Amniotic stem cell (primary cell): ENCODE measurements around the gene SLC7A10.
"Not testable (repeated sequence)": the region's sequence is repeated elsewhere in the genome, so short reads cannot be mapped to it uniquely, and the experiment has no call there.

Source experiments
- DNase-seq: peaks from one replicate; lab custom pipeline; 2025; lab: John Stamatoyannopoulos, UW

SLC7A10 gene

GRCh38 chr19:33175886-33176669 is 49.6 kb downstream of the SLC7A10 start:
- DNase-seq, result no peak

GRCh38 chr19:33175156-33175782 is 50.4 kb downstream of the SLC7A10 start:
- no peak for DNase-seq

DNA sequence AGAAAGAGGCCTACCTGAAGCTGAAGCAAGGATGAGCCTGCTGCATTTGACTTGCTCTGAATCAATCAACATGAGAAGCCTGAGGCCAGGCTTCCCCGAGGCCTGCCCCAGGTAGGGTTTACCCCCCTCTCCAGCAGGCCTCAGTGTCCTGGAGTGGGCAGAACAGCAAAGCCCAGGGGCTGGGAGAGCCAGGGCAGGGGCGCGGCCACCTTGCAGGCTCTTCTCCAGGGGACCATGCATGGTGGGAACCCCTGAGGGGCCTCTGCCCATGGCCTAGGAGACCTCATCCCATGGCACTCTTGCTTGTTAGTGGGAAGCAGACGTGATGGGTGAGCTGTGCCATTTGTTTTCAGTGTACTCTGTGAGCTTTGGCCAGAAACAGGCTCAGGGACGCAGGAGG is 51.5 kb downstream of the SLC7A10 start:
- no peak for DNase-seq

- DNase-seq, result peak; percentile 8
These were observed 53.7 kb downstream of the SLC7A10 start for GRCh38 chr19:33171916-33172359.

DNA sequence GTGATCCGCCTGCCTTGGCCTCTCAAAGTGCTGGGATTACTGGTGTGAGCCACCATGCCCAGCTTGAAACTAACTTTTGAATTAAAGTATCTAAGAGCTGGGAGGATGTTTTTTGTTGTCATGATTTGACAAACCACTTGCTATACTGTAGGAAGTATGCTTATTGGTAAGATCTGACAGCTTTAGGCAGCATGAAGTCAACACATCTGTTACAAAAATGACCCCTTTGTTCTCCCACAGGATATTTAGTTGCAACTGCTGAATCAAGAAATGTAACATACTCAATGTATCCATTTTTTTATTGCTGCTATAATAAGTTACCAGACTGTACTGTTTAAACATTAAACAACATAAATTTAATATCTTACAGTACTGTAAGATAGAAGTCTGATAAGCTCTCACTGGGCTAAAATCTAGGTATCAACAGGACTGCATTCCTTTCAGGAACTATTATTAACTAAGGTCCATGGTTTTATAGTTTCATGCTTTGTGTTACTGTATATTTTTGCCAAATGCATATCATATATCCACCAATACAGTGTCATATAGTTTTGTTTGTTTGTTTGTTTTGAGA is 54.3 kb downstream of the SLC7A10 start:
- DNase-seq, result no peak

GRCh38 chr19:33168528-33168927 is 57.1 kb downstream of the SLC7A10 start:
- no peak for DNase-seq

DNA sequence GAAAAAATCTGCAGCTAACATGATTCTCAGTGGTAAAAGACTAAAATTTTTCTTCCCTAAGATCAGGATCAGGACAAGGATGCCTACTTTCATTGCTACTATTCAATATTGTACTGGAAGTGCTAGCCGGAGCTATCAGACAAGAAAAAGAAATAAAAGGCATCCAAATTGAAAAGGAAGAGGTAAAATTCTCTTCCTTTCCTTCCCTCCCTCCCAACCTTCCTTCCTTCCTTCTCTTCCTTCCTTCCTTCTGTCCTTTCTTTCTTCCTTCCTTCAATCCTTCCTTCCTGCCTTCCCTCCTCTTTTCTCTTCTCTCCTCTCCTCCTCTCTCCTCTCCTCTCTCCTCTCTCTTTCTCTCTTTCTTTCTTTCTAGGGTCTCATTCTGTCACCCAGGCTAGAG is 58.2 kb downstream of the SLC7A10 start:
- no peak for DNase-seq

DNA sequence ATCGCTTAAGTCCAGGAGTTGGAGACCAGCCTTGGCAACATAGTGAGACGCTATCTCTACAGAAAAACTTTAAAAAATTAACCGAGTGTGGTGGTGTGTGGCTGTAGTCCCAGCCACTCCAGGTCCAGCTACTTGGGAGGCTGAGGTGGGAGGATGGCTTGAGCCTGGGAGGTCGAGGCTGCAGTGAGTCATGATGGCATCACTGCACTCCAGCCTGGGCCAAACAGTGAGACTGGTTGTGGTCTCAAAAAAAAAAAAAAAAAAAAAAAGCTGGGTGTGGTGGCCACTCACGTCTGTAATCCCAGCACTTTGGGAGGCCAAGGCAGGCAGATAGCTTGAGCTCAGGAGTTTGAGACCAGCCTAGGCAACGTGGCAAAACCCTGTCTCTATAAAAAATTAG is 59.6 kb downstream of the SLC7A10 start:
- not testable (repeated sequence) for DNase-seq

DNA sequence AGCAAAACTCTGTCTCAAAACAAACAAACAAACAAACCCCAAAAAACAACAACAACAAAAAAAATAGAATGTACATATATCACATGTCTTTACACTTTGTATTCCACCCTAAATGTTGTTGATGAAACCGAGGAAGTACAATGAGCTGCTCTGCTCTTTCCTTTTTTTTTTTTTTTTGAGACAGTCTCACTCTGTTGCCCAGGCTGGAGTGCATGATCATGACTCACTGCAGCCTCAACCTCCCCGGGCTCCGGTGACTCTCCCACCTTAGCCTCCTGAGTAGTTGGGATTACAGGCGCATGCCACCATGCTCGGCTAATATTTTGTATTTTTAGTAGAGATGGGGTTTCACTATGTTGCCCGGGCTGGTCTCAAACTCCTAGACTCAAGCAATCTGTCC is 62.2 kb downstream of the SLC7A10 start:
- no peak for DNase-seq

GRCh38 chr19:33161201-33161600 is 64.4 kb downstream of the SLC7A10 start:
- DNase-seq, result no peak

- no peak for DNase-seq
These were observed 65.8 kb downstream of the SLC7A10 start for GRCh38 chr19:33159893-33160292.

GRCh38 chr19:33159149-33159548 is 66.5 kb downstream of the SLC7A10 start:
- no peak for DNase-seq
